HepG2 (cell line): ENCODE results near the gene POLR2J.
"Not testable (repeated sequence)": the region's sequence is repeated elsewhere in the genome, so short reads cannot be mapped to it uniquely, and the experiment has no call there.

ENCODE experiments used
- BHLHE40 ChIP-seq: IDR thresholded peaks from 2 replicates; pipeline ENCODE4 v1.6.1; 2011; ENCODE audit warnings: low read length, improper control_type of control experiment
- CREB1 ChIP-seq, 2 experiments: fragments of 450-650 bp in 1 of 2; IDR thresholded peaks; 2 replicates each; pipeline ENCODE4 v1.6.1; 2016 to 2017; ENCODE audit warnings: control low read depth in 1 of 2, mild to moderate bottlenecking in 1 of 2, missing compliant biosample characterization in 1 of 2, missing genetic modification characterization in 1 of 2
- CTCF ChIP-seq: sonication (generic); formaldehyde crosslinking; IDR thresholded peaks from 2 replicates; pipeline ENCODE4 v1.5.0; 2020; ENCODE audit warnings: mild to moderate bottlenecking, missing genetic modification reagents, moderate library complexity
- MBD4 ChIP-seq: IDR thresholded peaks from 2 replicates; pipeline ENCODE4 v1.6.1; 2012; ENCODE audit warnings: low read length, inconsistent platforms, borderline replicate concordance
- POLR2AphosphoS2 ChIP-seq: IDR thresholded peaks from 2 replicates; pipeline ENCODE4 v1.6.1; 2011; ENCODE audit warnings: low read depth, low read length, improper control_type of control experiment
- REST ChIP-seq, 2 experiments: IDR thresholded peaks; 2 replicates each; pipeline ENCODE4 v1.6.1; 2011 to 2012; ENCODE audit warnings: low read length in 2 of 2, borderline replicate concordance in 1 of 2, low read depth in 1 of 2, mild to moderate bottlenecking in 1 of 2, moderate library complexity in 1 of 2
- SIN3A ChIP-seq: IDR thresholded peaks from 2 replicates; pipeline ENCODE4 v1.6.1; 2011; ENCODE audit warnings: low read depth, mild to moderate bottlenecking, control low read depth, low read length, borderline replicate concordance
- TF ChIP-seq, protein P1 (sequence below): IDR thresholded peaks from 2 replicates; pipeline ENCODE4 v1.6.1; 2012; ENCODE audit warnings: inconsistent platforms

- TF ChIP-seq POLR2AphosphoS2; CTCF; BHLHE40; REST (IDR thresholded peaks at IDR 0.05; ENCODE audit: borderline replicate concordance in 1 of 2, low read depth in 1 of 2, low read length in 2 of 2); CREB1 (IDR thresholded peaks at IDR 0.05); CREB1 (CRISPR knock-in tag; IDR thresholded peaks at IDR 0.05); MBD4; SIN3A: not testable (repeated sequence)
- TF ChIP-seq, protein P1, sequence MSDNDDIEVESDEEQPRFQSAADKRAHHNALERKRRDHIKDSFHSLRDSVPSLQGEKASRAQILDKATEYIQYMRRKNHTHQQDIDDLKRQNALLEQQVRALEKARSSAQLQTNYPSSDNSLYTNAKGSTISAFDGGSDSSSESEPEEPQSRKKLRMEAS = not testable (repeated sequence)
These were observed 15.9 kb upstream of the POLR2J start for GRCh38 chr7:102494473-102495149.
